GM13976 (cell line): ENCODE data around the gene GFM1.

Experiments
- DNase-seq: peaks from one replicate; pipeline ENCODE4 v3.0.0; 2012; ENCODE audit warnings: low spot score
- in situ Hi-C: fragments of 300-500 bp; cut with MboI; formaldehyde crosslinking; loops from one replicate; pipeline ENCODE4 v1.12.0; 2022; ENCODE audit warnings: low sequenced_read_pairs, mixed read lengths, inconsistent platforms; ENCODE audit not compliant: unreplicated experiment
- TF ChIP-seq, protein P1 (sequence below): IDR thresholded peaks from 2 replicates; pipeline ENCODE4 v1.5.1; 2012; ENCODE audit warnings: borderline replicate concordance, mild to moderate bottlenecking; ENCODE audit not compliant: insufficient read depth; ENCODE audit errors: extremely low read depth, missing control alignments, control extremely low read depth

GFM1 gene

DNA sequence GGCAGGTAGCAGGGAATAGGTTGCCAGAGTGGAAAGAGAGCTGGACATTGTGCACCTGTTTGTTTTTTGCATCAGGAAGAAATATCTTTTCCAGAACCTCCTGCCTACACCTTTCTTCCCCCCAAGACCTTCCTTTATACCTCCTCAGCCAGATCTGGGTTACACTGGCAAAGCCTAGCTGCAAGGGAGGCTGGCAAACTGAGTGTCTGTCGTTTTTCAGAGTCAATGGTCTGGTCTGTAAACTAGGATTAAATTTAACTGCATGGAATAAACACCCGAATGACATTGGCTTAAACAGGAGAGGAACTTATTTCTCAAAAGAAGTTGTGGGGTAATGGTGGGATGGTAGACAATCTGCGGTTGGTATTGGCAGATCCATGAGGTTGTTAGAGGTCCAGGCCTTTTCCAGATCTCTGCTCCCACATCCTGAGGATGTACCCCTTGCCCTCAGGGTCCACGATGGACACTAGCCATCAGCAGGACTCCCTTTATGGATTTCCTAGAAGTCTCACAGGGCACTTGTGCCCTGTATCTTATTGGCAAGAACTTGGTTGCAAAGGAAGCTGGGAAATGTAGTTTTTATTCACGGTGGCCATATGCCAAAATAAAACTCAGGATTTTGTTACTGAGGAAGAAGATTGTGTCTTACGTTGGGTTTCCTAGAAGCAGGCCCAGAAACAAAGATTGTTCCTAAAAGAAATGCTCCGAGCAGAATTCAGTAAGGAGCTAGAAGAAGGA lies 91.1 kb downstream of the GFM1 start:
- in situ Hi-C loops: no loop called here
- DNase-seq: no peak
- TF ChIP-seq, protein P1, sequence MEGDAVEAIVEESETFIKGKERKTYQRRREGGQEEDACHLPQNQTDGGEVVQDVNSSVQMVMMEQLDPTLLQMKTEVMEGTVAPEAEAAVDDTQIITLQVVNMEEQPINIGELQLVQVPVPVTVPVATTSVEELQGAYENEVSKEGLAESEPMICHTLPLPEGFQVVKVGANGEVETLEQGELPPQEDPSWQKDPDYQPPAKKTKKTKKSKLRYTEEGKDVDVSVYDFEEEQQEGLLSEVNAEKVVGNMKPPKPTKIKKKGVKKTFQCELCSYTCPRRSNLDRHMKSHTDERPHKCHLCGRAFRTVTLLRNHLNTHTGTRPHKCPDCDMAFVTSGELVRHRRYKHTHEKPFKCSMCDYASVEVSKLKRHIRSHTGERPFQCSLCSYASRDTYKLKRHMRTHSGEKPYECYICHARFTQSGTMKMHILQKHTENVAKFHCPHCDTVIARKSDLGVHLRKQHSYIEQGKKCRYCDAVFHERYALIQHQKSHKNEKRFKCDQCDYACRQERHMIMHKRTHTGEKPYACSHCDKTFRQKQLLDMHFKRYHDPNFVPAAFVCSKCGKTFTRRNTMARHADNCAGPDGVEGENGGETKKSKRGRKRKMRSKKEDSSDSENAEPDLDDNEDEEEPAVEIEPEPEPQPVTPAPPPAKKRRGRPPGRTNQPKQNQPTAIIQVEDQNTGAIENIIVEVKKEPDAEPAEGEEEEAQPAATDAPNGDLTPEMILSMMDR: no peak

DNA sequence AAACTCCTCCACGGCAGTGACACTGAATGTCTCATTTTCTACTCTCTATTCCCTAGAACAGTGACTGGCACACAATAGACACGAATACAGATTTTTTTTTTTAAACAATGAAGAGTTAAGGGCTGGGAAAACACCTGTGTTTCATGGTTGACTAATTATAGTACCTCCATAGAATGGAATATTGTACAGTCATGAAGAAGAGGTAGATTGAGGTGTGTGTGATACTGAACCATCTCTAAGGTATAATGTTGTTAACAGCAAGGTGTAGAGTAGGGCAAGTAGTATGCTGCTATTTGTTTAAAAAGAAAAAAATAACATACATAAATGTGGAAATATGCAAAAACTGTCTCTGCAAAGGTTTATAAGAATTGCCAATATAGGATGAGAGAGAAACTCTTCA lies 93.1 kb downstream of the GFM1 start:
- in situ Hi-C loops: no loop called here
- TF ChIP-seq, protein P1: no peak
- no peak for DNase-seq

DNA sequence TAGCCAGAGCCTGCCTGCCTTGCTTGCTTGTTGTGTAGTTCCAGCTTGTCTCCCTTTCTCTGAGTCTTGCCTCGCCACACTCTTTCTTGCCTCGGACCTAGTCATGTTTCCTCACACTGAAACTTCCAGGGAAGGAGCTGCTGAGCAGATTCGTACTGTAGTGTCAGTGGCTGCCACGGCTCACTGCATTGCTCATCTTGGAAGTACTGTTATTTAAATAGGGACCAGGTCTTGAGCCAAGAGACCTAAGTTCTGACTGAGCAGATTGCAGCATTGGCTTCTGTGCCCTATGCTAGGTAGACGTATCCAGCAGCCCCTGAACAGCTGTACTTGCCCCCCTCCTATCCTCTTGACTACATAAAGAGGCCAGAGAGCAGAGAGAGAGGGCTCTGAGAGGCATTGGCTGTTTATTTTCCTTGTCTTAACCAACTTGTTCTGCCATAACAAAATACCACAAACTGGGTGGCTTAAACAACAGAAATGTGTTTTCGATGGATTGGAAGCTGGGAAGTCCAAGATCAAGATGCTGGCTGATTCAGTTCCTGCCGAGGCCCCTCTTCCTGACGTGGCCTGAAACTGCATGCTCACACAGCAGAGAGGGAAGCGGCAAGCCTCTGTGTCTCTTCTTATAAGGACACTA lies 93.8 kb downstream of the GFM1 start:
- no peak for DNase-seq
- in situ Hi-C loops: no loop called here
- TF ChIP-seq, protein P1: no peak

DNA sequence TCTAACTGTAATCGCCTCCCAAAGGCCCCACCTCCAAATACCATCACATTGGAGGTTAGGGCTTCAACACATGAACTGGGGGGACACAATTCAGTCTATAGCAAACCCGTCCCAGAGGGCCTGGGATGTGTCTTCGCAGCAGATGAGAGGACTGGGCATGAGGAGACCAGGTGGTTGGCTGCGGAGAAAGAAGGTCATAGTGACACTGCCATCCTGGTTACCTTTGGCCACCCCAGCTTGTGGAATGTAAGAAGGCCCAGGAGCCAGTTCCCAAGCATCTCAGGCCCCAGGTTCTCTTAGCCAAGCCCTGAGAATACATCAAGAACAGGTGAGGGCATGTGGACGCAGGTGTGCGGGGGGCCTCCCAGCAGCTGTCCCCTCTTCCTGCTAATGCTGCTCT lies 94.3 kb downstream of the GFM1 start:
- no peak for DNase-seq
- TF ChIP-seq, protein P1: no peak
- in situ Hi-C loops: no loop called here

DNA sequence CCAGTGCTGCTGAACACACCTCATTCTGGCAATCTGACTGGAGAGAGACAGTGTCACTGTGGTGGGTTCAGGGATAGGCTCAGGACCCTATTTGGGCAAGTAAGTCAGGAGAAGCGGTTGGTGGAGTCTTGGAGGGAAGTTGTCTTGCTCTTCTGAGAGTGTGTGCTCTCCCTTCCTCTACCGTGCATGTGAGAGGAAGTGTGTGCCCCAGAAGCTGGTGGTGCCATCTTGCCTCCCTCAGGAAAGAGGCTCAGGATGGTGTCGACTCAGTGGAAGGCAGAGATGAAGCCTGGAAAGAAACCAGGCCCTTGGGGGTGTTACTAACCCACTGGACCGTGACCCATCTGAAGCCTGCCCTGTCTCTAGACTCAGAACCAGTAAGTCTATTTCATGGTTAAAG lies 94.8 kb downstream of the GFM1 start:
- in situ Hi-C loops: no loop called here
- no peak for DNase-seq
- TF ChIP-seq, protein P1: no peak

DNA sequence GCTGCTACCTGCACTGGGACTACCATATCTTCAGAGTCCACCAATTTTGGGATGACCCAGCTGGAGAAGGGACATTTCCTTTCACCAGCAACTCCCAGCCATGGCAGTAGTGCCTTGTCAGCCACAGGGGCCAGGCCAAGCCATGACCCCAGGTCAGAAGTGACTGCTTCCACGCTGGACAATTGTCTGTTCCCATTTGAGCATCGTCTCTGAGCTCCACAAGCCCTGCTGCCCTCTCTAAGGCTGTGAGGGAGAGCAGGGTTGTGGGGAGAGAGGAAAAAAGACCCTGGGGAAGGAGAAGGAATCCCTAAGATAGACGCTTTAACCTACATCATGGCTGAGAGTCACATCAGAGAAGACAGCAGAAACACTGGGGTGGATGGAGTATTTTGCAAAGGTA lies 95.3 kb downstream of the GFM1 start:
- TF ChIP-seq, protein P1: no peak
- DNase-seq: no peak
- in situ Hi-C loops: no loop called here
